Measurements from ENCODE around the gene MRPS27.
"Not testable (repeated sequence)": the region's sequence is repeated elsewhere in the genome, so short reads cannot be mapped to it uniquely, and the experiment has no call there.

Gene MRPS27

DNA sequence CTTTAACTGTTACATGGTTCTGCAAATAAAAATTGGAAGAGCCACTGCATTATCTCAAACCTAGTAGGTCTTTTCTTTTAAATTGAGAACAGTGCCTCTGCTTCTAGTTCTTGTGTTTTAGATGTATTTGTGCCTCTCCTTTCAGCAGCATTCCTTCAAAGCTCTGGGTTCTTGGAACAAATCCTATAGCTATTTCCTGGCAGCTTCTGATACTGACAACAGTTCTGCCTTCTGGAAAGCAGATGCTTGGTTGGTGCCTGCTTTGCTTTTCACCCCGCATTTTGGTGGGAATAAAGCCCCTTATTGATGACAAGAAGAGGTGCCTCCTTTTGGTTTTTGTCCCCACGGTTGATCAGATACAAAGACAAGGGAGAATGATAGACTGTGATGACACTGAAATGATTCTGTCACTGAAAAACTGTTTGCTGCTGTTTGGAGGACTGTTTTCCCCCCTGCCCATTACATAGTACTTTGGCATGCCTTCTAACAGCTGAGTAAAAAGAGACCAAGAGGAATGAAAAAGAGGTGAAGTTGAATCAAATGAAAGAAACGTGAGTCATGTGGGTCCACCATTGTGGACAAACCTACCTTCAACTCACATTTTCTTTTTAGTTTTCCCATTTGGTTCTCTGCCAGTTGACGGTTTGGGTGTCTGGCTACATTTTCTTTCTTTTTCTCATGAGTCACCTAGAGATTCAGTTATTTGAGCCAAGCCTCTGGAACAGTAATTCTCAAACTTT lies 5.7 kb upstream of the MRPS27 start:
- no peak for DNase-seq (ENCODE audit: low read depth)

GRCh38 chr5:72324189-72324825 lies 4.3 kb upstream of the MRPS27 start:
- DNase-seq (ENCODE audit: low read depth) = no peak

DNA sequence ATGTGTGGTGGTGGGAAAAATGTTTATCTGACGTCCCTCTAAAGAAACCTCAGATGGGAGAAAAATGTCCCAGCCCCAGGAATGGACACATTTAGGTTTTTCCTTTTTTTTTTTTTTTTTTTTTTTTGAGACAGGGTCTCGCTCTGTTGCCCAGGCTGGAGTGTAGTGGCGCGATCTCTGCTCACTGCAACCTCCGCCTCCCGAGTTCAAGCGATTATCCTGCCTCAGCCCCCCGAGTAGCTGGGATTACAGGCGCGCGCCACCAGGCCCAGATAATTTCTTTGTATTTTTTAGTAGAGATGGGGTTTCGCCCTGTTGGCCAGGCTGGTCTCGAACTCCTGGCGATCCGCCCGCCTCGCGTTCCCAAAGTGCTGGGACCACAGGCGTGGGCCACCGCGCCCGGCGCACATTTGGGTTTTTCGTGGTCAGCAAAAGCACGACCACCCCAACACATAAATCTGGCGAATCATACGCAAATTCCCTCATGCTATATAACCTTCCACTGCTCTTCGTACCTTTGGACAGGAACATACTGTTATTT lies 535 bp downstream of the MRPS27 start:
- not testable (repeated sequence) for DNase-seq (ENCODE audit: low read depth)

DNA sequence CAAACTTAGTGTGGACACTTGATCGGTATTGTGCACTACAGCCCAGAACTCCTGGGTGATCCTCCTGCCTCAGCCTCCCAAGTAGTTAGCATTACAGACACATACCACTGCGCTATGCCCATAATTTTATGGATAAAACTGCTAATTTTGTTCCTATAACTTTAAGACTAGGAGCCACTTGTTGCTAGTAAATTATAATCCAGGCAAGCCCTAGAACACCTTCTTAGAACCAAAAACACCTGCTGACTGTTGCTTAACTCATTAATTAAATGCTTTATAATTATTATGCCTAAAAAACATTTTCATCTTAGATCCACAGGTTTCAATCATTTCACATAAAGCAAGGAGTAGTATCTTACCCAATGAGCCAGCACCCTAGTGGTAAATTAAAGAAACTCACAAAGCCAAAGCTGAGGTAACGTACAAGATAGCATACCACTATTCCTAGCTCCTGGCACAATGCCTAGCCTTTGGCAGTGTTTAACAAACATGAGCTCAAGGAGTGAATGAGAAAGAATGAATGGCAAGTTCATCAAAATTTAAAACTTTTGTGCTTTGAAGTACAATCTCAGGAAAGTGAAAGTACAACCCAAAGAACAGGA lies 5.4 kb downstream of the MRPS27 start:
- DNase-seq (ENCODE audit: low read depth) = no peak

DNA sequence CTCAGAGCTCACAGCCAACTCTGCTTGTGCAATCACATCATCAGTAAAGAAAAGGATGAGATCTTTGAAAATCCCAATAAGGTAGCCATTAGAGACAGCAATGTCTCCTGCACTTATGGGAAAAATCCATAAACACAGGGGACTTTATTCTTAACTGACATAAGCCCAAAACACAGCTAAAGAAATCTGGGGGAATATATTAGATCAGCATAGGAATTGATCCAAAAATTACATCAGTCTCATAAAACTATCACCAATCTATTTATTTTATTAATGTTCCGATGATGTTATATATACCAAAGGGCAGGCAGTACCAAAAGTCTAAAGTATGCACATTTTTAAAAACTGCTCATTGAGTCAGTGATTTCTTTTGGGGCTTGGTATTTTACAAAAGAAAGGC lies 6.9 kb downstream of the MRPS27 start:
- DNase-seq (ENCODE audit: low read depth) = no peak

DNA sequence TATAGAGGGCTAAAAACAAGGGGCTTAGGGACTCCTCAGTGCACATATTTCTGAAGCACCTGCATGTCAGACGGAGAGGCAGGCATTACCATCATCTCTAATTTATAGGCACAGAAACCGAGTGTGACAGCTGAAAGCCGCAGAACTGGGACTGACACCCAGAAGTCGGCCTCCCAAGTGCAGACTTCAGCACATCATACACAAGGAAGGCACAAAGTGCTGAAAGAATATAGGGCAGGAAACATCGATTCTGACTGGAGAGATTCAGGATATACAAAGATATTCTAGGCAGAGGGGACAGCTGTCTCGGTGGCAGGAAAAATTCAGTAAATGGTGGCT lies 11.2 kb downstream of the MRPS27 start:
- no peak for DNase-seq (ENCODE audit: low read depth)

DNA sequence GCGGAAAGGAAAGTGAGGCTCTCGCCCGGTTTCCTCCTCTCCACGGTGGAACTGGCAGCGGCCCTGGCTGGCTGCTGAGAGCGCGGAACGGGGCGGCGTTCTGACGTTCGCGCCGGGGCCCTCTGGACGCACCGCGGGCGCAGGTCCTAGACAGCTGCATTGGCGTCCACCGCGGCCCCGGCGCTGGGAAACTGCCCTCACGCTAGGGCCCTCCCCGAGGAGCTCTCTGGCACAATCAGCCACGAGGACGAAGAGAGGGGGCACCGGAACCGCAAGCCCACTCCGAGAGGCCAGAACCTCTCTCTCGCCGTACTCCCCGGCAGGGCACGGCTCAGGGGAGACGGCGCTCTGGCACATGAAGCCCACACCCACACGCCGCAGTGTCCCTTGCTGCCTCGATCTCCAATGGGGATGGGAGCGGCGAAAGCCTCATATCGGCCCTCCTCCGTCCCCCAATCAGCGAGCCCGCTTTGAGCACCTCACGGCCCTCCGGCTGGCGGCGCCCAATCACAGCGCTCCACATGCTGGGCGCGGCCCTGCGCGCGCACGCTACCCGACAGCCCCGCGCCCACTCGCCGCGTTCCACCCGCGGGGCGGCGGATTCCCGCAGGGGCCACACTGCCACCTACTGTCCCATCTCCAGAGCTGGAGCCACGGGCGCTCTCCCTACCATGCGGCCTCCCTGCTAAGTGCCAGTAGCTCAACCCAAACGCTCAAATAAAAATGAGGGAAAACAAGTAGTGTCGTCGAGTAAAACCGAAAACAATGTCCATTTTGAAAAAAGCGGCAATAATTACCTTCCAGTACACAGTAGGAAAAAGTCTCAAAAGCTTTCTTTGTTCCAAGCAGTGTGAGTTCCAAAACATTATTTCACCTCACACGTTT lies 11.8 kb downstream of the MRPS27 start:
- peak; percentile 93 for DNase-seq (ENCODE audit: low read depth)

DNA sequence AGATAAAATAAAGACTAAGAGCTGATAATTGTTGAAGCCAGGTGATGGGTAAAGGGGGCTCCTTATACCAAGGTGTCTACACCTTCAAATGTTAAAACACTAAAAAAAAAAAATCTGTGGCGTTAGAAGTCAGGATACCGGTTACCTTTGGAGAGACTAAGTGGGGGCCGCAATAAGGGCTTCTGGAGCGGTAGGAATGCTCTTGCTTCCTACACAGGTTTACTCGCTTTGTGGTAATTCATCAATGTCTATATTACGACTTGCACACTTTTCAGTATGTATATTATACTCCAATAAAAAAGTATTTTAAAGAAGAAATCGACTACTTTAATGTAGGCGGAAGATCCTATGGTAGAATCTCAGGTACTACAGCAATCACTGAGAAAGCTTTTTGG lies 12.5 kb downstream of the MRPS27 start:
- DNase-seq (ENCODE audit: low read depth) = no peak

- no peak for DNase-seq (ENCODE audit: low read depth)
Measured at GRCh38 chr5:72305194-72306142, 14.6 kb downstream of the MRPS27 start.

GRCh38 chr5:72302171-72302570 lies 17.9 kb downstream of the MRPS27 start:
- DNase-seq (ENCODE audit: low read depth) = no peak

DNA sequence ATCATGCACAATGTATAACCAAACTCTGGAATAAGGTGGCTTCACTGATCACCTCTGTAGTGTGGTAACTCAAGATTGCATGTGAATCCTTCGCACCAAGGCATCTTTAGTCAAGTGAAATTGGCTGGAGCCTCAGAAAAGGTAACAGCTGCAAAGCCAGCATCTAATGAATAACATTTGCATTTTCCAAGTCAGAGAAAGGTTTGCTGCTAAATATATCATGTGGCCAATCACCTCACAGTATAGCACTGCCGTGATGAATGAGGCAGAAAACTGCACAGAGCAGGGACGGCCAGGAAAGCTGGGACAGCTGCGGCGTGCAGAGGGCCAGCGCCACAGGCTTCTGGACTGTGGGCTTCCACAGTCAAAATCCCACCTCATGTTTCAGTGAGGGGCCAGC lies 18.5 kb downstream of the MRPS27 start:
- no peak for DNase-seq (ENCODE audit: low read depth)

- DNase-seq (ENCODE audit: low read depth) = no peak
Measured at GRCh38 chr5:72300590-72301339, 19.3 kb downstream of the MRPS27 start.

- no peak for DNase-seq (ENCODE audit: low read depth)
Measured at GRCh38 chr5:72298711-72299110, 21.3 kb downstream of the MRPS27 start.

DNA sequence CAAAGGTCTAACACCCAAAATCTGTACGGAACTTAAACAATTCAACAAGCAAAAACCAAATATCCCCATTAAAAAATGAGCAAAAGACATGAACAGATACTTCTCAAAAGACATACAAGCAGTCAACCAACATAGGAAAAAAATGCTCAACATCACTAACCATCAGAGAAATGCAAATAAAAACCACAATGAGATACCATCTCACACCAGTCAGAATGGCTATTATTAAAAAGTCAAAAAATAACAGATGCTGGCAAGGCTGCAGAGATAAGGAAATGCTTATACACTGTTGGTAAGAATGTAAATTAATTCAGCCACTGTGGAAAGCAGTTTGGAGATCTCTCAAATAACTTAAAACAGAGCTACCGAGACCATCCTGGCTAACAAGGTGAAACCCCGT lies 21.9 kb downstream of the MRPS27 start:
- not testable (repeated sequence) for DNase-seq (ENCODE audit: low read depth)

DNA sequence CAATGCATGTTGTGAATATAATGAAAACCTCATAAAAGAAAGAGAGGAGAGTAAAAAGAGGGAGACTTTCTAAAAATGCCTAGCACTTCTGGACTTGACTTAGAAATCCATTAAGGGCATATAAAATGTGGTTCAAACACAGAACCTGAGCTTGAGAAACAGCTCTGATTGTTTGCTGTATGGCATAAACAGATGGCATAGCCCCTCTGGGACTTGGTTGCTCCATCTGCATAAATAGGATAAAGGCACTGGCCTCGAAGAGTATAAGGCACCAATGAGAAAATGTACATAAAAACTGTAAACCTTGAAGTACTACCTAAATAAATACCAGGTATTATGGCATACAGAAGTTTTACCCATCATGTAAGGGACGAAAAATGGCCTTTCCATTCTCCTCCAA lies 23.8 kb downstream of the MRPS27 start:
- DNase-seq (ENCODE audit: low read depth) = no peak

GRCh38 chr5:72295539-72295938 lies 24.5 kb downstream of the MRPS27 start:
- DNase-seq (ENCODE audit: low read depth) = no peak

GRCh38 chr5:72294473-72294872 lies 25.6 kb downstream of the MRPS27 start:
- no peak for DNase-seq (ENCODE audit: low read depth)

- DNase-seq (ENCODE audit: low read depth) = no peak
Measured at GRCh38 chr5:72293495-72294055, 26.5 kb downstream of the MRPS27 start.

- DNase-seq (ENCODE audit: low read depth) = no peak
Measured at GRCh38 chr5:72292411-72292810, 27.6 kb downstream of the MRPS27 start.

GRCh38 chr5:72291601-72292000 lies 28.4 kb downstream of the MRPS27 start:
- DNase-seq (ENCODE audit: low read depth) = no peak
